HEK293 (cell line): ENCODE measurements around the gene DBN1.

ENCODE experiments used
- CTCF ChIA-PET: fragments of 350-600 bp; formaldehyde crosslinking; extraction: SDS; loops from one replicate; lab custom pipeline; 2021; ENCODE audit warnings: antibody characterized with exemption; lab: Yijun Ruan, JAX
- POLR2A ChIA-PET: fragments of 300-600 bp; formaldehyde crosslinking; extraction: SDS; loops from one replicate; lab custom pipeline; 2020; ENCODE audit warnings: antibody characterized with exemption, inconsistent platforms; lab: Yijun Ruan, JAX
- H3K27ac ChIP-seq: fragments of 200-500 bp; sonication (Bioruptor generic); 2 replicates; pipeline ENCODE4 v1.5.1; 2014; ENCODE audit warnings: low read depth, low read length, control low read depth, inconsistent platforms; ENCODE audit errors: extremely low read depth
- H3K36me3 ChIP-seq, 2 experiments: fragments of 200-500 bp in 1 of 2; sonication (Bioruptor generic) in 1 of 2; 1 replicate in 1 of 2; 2 replicates in 1 of 2; pipeline ENCODE4 v1.5.1; 2014 to 2017; ENCODE audit warnings: inconsistent platforms in 2 of 2, low read length in 2 of 2; ENCODE audit not compliant: control insufficient read depth in 2 of 2, insufficient read depth in 1 of 2
- H3K4me1 ChIP-seq: fragments of 200-500 bp; sonication (Bioruptor generic); 2 replicates; pipeline ENCODE4 v1.5.1; 2014; ENCODE audit warnings: mild to moderate bottlenecking, low read length, inconsistent platforms; ENCODE audit not compliant: control insufficient read depth, insufficient read depth
- H3K4me3 ChIP-seq: 2 replicates; pipeline ENCODE4 v1.5.1; 2011; ENCODE audit warnings: low read depth, mild to moderate bottlenecking, control low read depth, low read length, moderate library complexity
- H3K9me3 ChIP-seq: fragments of 200-500 bp; sonication (Bioruptor generic); 2 replicates; pipeline ENCODE4 v1.5.1; 2014; ENCODE audit warnings: low read depth, low read length, inconsistent platforms; ENCODE audit not compliant: control insufficient read depth, insufficient read depth
- CTCF ChIP-seq: fragments of 450-650 bp; formaldehyde crosslinking; IDR thresholded peaks from 2 replicates; pipeline ENCODE4 v1.5.1; 2016; ENCODE audit warnings: missing biosample characterization, missing genetic modification characterization
- ELK4 ChIP-seq: IDR thresholded peaks from 2 replicates; pipeline ENCODE4 v1.6.1; 2011; ENCODE audit warnings: mild to moderate bottlenecking, low read depth, low read length, borderline replicate concordance
- KLF1 ChIP-seq: fragments of 450-650 bp; formaldehyde crosslinking; IDR thresholded peaks from 2 replicates; pipeline ENCODE4 v1.5.1; 2016; ENCODE audit warnings: missing biosample characterization, missing genetic modification characterization
- MYNN ChIP-seq: fragments of 450-650 bp; formaldehyde crosslinking; IDR thresholded peaks from 2 replicates; pipeline ENCODE4 v1.5.1; 2016; ENCODE audit warnings: missing biosample characterization, missing genetic modification characterization, borderline replicate concordance
- SALL2 ChIP-seq: fragments of 450-650 bp; formaldehyde crosslinking; IDR thresholded peaks from 2 replicates; pipeline ENCODE4 v1.5.0; 2017; ENCODE audit warnings: missing biosample characterization, mild to moderate bottlenecking, missing genetic modification characterization, borderline replicate concordance
- SCRT2 ChIP-seq: fragments of 450-650 bp; formaldehyde crosslinking; IDR thresholded peaks from 2 replicates; pipeline ENCODE4 v1.5.1; 2016; ENCODE audit warnings: missing biosample characterization, missing genetic modification characterization
- SP2 ChIP-seq: fragments of 450-650 bp; formaldehyde crosslinking; IDR thresholded peaks from 2 replicates; pipeline ENCODE4 v1.5.1; 2016; ENCODE audit warnings: missing biosample characterization, missing genetic modification characterization
- SP3 ChIP-seq: fragments of 450-650 bp; formaldehyde crosslinking; IDR thresholded peaks from 2 replicates; pipeline ENCODE4 v1.5.1; 2016; ENCODE audit warnings: missing biosample characterization, missing genetic modification characterization
- WT1 ChIP-seq: fragments of 450-650 bp; formaldehyde crosslinking; IDR thresholded peaks from 2 replicates; pipeline ENCODE4 v1.5.1; 2016; ENCODE audit warnings: missing biosample characterization, missing genetic modification characterization
- YY1 ChIP-seq: fragments of 450-650 bp; formaldehyde crosslinking; IDR thresholded peaks from 2 replicates; pipeline ENCODE4 v1.5.1; 2018; ENCODE audit warnings: missing biosample characterization, missing genetic modification characterization
- ZBTB48 ChIP-seq: fragments of 450-650 bp; formaldehyde crosslinking; IDR thresholded peaks from 2 replicates; pipeline ENCODE4 v1.5.1; 2016; ENCODE audit warnings: missing biosample characterization, missing genetic modification characterization
- ZBTB6 ChIP-seq: fragments of 450-650 bp; formaldehyde crosslinking; IDR thresholded peaks from 2 replicates; pipeline ENCODE4 v1.5.1; 2017; ENCODE audit warnings: missing biosample characterization, missing genetic modification characterization
- ZNF10 ChIP-seq: fragments of 450-650 bp; formaldehyde crosslinking; IDR thresholded peaks from 2 replicates; pipeline ENCODE4 v1.5.1; 2017; ENCODE audit warnings: missing biosample characterization, missing genetic modification characterization
- ZNF114 ChIP-seq: fragments of 450-650 bp; formaldehyde crosslinking; IDR thresholded peaks from 2 replicates; pipeline ENCODE4 v1.5.0; 2017; ENCODE audit warnings: missing biosample characterization, missing genetic modification characterization
- ZNF138 ChIP-seq: fragments of 450-650 bp; formaldehyde crosslinking; IDR thresholded peaks from 2 replicates; pipeline ENCODE4 v1.5.1; 2016; ENCODE audit warnings: missing biosample characterization, missing genetic modification characterization, borderline replicate concordance
- ZNF184 ChIP-seq: fragments of 450-650 bp; IDR thresholded peaks from 2 replicates; pipeline ENCODE4 v1.5.1; 2018; ENCODE audit warnings: missing biosample characterization, mild to moderate bottlenecking, missing genetic modification characterization
- ZNF211 ChIP-seq: fragments of 450-650 bp; formaldehyde crosslinking; IDR thresholded peaks from 2 replicates; pipeline ENCODE4 v1.5.1; 2016; ENCODE audit warnings: low read depth, missing biosample characterization, missing genetic modification characterization
- ZNF350 ChIP-seq: fragments of 450-650 bp; formaldehyde crosslinking; IDR thresholded peaks from 2 replicates; pipeline ENCODE4 v1.5.0; 2017; ENCODE audit warnings: missing biosample characterization, mild to moderate bottlenecking, missing genetic modification characterization
- ZNF501 ChIP-seq: fragments of 450-650 bp; formaldehyde crosslinking; IDR thresholded peaks from 2 replicates; pipeline ENCODE4 v1.5.1; 2016; ENCODE audit warnings: missing biosample characterization, missing genetic modification characterization
- ZNF544 ChIP-seq: fragments of 450-650 bp; formaldehyde crosslinking; IDR thresholded peaks from 2 replicates; pipeline ENCODE4 v1.5.0; 2017; ENCODE audit warnings: missing biosample characterization, missing genetic modification characterization
- ZNF580 ChIP-seq: fragments of 450-650 bp; formaldehyde crosslinking; IDR thresholded peaks from 2 replicates; pipeline ENCODE4 v1.5.1; 2016; ENCODE audit warnings: missing biosample characterization, missing genetic modification characterization
- ZNF600 ChIP-seq: fragments of 450-650 bp; formaldehyde crosslinking; IDR thresholded peaks from 2 replicates; pipeline ENCODE4 v1.5.1; 2016; ENCODE audit warnings: missing biosample characterization, missing genetic modification characterization
- ZNF610 ChIP-seq: fragments of 450-650 bp; formaldehyde crosslinking; IDR thresholded peaks from 2 replicates; pipeline ENCODE4 v1.5.1; 2016; ENCODE audit warnings: missing biosample characterization, missing genetic modification characterization, borderline replicate concordance
- ZNF777 ChIP-seq: fragments of 450-650 bp; formaldehyde crosslinking; IDR thresholded peaks from 2 replicates; pipeline ENCODE4 v1.5.1; 2017; ENCODE audit warnings: missing biosample characterization, missing genetic modification characterization, borderline replicate concordance
- TF ChIP-seq, protein P1 (sequence below): fragments of 450-650 bp; formaldehyde crosslinking; IDR thresholded peaks from 2 replicates; pipeline ENCODE4 v1.5.1; 2016; ENCODE audit warnings: missing biosample characterization, missing genetic modification characterization
- TF ChIP-seq, protein P2 (sequence below): fragments of 450-650 bp; formaldehyde crosslinking; IDR thresholded peaks from 2 replicates; pipeline ENCODE4 v1.5.1; 2016; ENCODE audit warnings: missing biosample characterization, missing genetic modification characterization

DBN1 gene

DNA sequence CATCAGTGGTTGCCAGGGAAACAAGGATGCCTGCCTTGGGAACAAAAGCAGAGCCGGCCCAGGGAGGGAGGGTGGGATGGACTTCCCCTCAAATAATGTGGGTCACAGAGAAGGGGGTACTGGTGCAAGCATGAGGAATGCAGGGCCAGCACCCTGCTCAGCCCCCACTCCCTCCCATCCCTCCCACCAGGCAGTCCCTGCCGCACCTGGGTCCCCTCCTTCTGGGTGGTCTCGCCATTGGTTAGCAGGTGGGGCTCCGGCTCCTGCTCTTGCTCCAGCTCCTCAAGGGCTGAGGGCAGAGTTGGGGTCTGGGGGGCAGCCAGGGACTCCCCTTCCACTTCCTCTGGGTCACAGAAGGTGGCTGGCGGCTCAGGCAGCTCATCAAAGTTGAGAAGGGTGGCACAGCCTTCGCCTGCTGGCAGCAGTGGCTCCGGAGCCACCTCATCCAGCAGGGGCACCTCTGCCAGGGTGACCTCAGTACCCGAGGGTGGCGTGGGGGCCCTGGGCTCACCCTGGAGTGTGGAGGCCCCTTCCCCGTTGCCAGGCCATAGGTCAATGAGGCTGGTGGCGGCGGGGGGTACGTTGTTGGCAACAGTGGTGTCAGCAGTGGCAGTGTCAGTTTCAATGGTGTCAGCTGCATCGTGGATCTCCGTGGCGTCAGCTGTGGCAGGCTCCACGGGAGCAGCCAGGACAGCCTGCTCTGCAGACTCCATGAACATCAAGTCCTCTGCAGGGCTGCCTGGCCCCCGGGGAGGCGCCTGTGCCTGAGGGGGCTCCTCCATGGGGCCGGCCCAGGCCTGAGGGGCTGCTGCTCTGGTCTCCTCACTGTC, 15.4 kb downstream of the DBN1 start (continued):
- TF ChIP-seq, protein P1, sequence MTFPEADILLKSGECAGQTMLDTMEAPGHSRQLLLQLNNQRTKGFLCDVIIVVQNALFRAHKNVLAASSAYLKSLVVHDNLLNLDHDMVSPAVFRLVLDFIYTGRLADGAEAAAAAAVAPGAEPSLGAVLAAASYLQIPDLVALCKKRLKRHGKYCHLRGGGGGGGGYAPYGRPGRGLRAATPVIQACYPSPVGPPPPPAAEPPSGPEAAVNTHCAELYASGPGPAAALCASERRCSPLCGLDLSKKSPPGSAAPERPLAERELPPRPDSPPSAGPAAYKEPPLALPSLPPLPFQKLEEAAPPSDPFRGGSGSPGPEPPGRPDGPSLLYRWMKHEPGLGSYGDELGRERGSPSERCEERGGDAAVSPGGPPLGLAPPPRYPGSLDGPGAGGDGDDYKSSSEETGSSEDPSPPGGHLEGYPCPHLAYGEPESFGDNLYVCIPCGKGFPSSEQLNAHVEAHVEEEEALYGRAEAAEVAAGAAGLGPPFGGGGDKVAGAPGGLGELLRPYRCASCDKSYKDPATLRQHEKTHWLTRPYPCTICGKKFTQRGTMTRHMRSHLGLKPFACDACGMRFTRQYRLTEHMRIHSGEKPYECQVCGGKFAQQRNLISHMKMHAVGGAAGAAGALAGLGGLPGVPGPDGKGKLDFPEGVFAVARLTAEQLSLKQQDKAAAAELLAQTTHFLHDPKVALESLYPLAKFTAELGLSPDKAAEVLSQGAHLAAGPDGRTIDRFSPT (tag by site-specific recombination): peak; percentile 78
- TF ChIP-seq ZNF350 (tag by site-specific recombination): no peak
- TF ChIP-seq ZBTB6 (tag by site-specific recombination): 0 out of 2 replicates have a peak, but pooled peaks have one; percentile 49
- TF ChIP-seq SP3: peak; percentile 2; the same call in 1 of the 2 replicates
- TF ChIP-seq ZNF777 (tag by site-specific recombination): no peak
- TF ChIP-seq ZNF600 (tag by site-specific recombination): peak; percentile 13; the same call in 1 of the 2 replicates
- no peak for TF ChIP-seq WT1 (tag by site-specific recombination)
- TF ChIP-seq, protein P2, sequence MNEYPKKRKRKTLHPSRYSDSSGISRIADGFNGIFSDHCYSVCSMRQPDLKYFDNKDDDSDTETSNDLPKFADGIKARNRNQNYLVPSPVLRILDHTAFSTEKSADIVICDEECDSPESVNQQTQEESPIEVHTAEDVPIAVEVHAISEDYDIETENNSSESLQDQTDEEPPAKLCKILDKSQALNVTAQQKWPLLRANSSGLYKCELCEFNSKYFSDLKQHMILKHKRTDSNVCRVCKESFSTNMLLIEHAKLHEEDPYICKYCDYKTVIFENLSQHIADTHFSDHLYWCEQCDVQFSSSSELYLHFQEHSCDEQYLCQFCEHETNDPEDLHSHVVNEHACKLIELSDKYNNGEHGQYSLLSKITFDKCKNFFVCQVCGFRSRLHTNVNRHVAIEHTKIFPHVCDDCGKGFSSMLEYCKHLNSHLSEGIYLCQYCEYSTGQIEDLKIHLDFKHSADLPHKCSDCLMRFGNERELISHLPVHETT: no peak
- 0 out of 2 replicates have a peak, but pooled peaks have one; percentile 48 for TF ChIP-seq ZNF10
- TF ChIP-seq ZNF138 (tag by site-specific recombination): no peak

GRCh38 chr5:177456976-177457851, 16.2 kb downstream of the DBN1 start:
- peaks cover 8% of the 10 kb centered on the region for H3K4me1 ChIP-seq
- TF ChIP-seq ZNF580 (tag by site-specific recombination) (no peak), ZNF610 (tag by site-specific recombination) (no peak), ZNF544 (tag by site-specific recombination) (no peak), SP3 (peak; percentile 37), SCRT2 (tag by site-specific recombination) (peak; percentile 91), ZNF211 (tag by site-specific recombination) (no peak), ZNF184 (tag by site-specific recombination) (no peak), SALL2 (no peak), CTCF (tag by site-specific recombination) (peak; percentile 32; the same call in 1 of the 2 replicates), ZBTB48 (tag by site-specific recombination) (no peak), SP2 (peak; percentile 87), ZNF501 (no peak), YY1 (tag by site-specific recombination) (no peak), ZNF114 (tag by site-specific recombination) (no peak), ELK4 (no peak), KLF1 (no peak), MYNN (tag by site-specific recombination) (peak; percentile 87; the same call in 1 of the 2 replicates), ZNF600 (tag by site-specific recombination) (peak; percentile 54; the same call in 1 of the 2 replicates)

More at GRCh38 chr5:177456976-177457851, 16.2 kb downstream of the DBN1 start:
- ChIA-PET POLR2A (interaction anchor here (0.6 to 5.4 kb wide), 19 partner anchors 8 to 447 kb away, joined by 3 to 89 read pairs (median 5); partner anchors contain the start of genes DBN1, GRK6, MXD3 and PDLIM7), CTCF (interaction anchor here (0.6 to 2.9 kb wide), 28 partner anchors 8 to 149 kb away, joined by 3 to 24 read pairs (median 4); partner anchors contain the start of genes MXD3, PDLIM7, PRR7 and SLC34A1)
- H3K36me3 ChIP-seq: peaks cover 4 to 47% of the 10 kb centered on the region in 2 experiments; a peak in 2 of 3 replicates
- no peaks in the 10 kb centered on the region for H3K9me3 ChIP-seq
- 0 out of 2 replicates have a peak overlapping the region, but pooled peaks have one; percentile 11 for H3K27ac ChIP-seq
- no peak overlapping the region for H3K4me3 ChIP-seq
